ENCODE results near the gene MOGAT3. TPM values are rescaled to one million over a fixed set of nuclear protein-coding genes. Genes with fewer than 3 reads are reported as not detected.

The MOGAT3 gene
- total and polyA plus RNA-seq, 2 experiments from 2014 or later, result 0.44 TPM; not detected in 1

DNA sequence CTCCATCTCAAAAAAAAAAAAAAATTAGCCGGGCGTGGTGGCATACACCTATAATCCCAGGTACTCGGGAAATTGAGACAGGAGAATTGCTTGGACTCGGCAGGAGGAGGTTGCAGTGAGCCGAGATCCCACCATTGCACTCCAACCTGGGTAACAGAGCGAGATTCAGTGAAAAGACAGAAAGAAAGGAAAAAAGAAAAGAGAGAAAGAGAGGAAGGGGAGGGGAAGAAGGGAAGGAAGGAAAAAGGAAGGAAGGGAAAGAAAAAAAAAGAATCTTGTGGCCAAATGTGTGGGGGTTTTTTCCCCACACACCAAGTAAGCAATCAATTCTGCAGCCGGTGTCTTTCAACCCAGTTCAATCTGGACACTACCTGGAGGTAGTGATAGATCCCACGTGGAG is 11.7 kb downstream of the MOGAT3 start:
- ATAC-seq, result no peak
- no peak for DNase-seq (ENCODE audit: low spot score)
- Mint-ChIP-seq H3K9me3 (peaks cover 5% of the 10 kb centered on the region; the same call in 2 of the 3 replicates), H3K4me3 (no peak overlapping the region), H3K4me1 (no peaks in the 10 kb centered on the region), H3K27me3 (ENCODE audit: insufficient read depth, low read depth, poor library complexity) (peaks cover 6% of the 10 kb centered on the region), H3K36me3 (ENCODE audit: low read depth) (no peaks in the 10 kb centered on the region), H3K27ac (no peak overlapping the region)
- Histone ChIP-seq H4K20me1 (replicated peaks; ENCODE audit: insufficient read depth) (no peaks in the 10 kb centered on the region), H3K36me3 (ENCODE audit: insufficient read depth) (no peaks in the 10 kb centered on the region), H3F3A (replicated peaks; ENCODE audit: low read depth) (0 out of 2 replicates have a peak, but pooled peaks cover 4% of the 10 kb centered on the region), H3K27me3 (ENCODE audit: insufficient read depth) (no peaks in the 10 kb centered on the region), H3K9me2 (ENCODE audit: insufficient read depth) (no peaks in the 10 kb centered on the region), H3K4me1 (ENCODE audit: insufficient read depth) (no peaks in the 10 kb centered on the region), H3K79me2 (replicated peaks; ENCODE audit: insufficient read depth) (no peaks in the 10 kb centered on the region), H3K4me3 (no peak overlapping the region), H3K27ac (ENCODE audit: low read depth) (no peak overlapping the region), H3K4me2 (no peak overlapping the region), H2AFZ (no peak overlapping the region)
- TF ChIP-seq EZH2 (IDR thresholded peaks at IDR 0.05; ENCODE audit: low read depth, unreplicated experiment), result no peak
- TF ChIP-seq, protein P1, sequence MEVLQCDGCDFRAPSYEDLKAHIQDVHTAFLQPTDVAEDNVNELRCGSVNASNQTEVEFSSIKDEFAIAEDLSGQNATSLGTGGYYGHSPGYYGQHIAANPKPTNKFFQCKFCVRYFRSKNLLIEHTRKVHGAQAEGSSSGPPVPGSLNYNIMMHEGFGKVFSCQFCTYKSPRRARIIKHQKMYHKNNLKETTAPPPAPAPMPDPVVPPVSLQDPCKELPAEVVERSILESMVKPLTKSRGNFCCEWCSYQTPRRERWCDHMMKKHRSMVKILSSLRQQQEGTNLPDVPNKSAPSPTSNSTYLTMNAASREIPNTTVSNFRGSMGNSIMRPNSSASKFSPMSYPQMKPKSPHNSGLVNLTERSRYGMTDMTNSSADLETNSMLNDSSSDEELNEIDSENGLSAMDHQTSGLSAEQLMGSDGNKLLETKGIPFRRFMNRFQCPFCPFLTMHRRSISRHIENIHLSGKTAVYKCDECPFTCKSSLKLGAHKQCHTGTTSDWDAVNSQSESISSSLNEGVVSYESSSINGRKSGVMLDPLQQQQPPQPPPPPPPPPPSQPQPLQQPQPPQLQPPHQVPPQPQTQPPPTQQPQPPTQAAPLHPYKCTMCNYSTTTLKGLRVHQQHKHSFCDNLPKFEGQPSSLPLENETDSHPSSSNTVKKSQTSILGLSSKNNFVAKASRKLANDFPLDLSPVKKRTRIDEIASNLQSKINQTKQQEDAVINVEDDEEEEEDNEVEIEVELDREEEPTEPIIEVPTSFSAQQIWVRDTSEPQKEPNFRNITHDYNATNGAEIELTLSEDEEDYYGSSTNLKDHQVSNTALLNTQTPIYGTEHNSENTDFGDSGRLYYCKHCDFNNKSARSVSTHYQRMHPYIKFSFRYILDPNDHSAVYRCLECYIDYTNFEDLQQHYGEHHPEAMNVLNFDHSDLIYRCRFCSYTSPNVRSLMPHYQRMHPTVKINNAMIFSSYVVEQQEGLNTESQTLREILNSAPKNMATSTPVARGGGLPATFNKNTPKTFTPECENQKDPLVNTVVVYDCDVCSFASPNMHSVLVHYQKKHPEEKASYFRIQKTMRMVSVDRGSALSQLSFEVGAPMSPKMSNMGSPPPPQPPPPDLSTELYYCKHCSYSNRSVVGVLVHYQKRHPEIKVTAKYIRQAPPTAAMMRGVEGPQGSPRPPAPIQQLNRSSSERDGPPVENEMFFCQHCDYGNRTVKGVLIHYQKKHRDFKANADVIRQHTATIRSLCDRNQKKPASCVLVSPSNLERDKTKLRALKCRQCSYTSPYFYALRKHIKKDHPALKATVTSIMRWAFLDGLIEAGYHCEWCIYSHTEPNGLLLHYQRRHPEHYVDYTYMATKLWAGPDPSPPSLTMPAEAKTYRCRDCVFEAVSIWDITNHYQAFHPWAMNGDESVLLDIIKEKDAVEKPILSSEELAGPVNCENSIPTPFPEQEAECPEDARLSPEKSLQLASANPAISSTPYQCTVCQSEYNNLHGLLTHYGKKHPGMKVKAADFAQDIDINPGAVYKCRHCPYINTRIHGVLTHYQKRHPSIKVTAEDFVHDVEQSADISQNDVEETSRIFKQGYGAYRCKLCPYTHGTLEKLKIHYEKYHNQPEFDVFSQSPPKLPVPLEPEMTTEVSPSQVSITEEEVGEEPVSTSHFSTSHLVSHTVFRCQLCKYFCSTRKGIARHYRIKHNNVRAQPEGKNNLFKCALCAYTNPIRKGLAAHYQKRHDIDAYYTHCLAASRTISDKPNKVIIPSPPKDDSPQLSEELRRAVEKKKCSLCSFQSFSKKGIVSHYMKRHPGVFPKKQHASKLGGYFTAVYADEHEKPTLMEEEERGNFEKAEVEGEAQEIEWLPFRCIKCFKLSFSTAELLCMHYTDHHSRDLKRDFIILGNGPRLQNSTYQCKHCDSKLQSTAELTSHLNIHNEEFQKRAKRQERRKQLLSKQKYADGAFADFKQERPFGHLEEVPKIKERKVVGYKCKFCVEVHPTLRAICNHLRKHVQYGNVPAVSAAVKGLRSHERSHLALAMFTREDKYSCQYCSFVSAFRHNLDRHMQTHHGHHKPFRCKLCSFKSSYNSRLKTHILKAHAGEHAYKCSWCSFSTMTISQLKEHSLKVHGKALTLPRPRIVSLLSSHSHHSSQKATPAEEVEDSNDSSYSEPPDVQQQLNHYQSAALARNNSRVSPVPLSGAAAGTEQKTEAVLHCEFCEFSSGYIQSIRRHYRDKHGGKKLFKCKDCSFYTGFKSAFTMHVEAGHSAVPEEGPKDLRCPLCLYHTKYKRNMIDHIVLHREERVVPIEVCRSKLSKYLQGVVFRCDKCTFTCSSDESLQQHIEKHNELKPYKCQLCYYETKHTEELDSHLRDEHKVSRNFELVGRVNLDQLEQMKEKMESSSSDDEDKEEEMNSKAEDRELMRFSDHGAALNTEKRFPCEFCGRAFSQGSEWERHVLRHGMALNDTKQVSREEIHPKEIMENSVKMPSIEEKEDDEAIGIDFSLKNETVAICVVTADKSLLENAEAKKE (CRISPR knock-in tag; IDR thresholded peaks at IDR 0.05), result no peak
- TF ChIP-seq, protein P2, sequence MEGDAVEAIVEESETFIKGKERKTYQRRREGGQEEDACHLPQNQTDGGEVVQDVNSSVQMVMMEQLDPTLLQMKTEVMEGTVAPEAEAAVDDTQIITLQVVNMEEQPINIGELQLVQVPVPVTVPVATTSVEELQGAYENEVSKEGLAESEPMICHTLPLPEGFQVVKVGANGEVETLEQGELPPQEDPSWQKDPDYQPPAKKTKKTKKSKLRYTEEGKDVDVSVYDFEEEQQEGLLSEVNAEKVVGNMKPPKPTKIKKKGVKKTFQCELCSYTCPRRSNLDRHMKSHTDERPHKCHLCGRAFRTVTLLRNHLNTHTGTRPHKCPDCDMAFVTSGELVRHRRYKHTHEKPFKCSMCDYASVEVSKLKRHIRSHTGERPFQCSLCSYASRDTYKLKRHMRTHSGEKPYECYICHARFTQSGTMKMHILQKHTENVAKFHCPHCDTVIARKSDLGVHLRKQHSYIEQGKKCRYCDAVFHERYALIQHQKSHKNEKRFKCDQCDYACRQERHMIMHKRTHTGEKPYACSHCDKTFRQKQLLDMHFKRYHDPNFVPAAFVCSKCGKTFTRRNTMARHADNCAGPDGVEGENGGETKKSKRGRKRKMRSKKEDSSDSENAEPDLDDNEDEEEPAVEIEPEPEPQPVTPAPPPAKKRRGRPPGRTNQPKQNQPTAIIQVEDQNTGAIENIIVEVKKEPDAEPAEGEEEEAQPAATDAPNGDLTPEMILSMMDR (conservative IDR thresholded peaks at IDR 0.05; ENCODE audit: low read depth in 2 of 2), result no peak
- no peak for TF ChIP-seq CREB1 (CRISPR knock-in tag; IDR thresholded peaks at IDR 0.05; ENCODE audit: low read depth)
- no peak for TF ChIP-seq POLR2AphosphoS5 (IDR thresholded peaks at IDR 0.05; ENCODE audit: low read depth)
- no peak for TF ChIP-seq JUNB (IDR thresholded peaks at IDR 0.05; ENCODE audit: unreplicated experiment)
- TF ChIP-seq, protein P3, sequence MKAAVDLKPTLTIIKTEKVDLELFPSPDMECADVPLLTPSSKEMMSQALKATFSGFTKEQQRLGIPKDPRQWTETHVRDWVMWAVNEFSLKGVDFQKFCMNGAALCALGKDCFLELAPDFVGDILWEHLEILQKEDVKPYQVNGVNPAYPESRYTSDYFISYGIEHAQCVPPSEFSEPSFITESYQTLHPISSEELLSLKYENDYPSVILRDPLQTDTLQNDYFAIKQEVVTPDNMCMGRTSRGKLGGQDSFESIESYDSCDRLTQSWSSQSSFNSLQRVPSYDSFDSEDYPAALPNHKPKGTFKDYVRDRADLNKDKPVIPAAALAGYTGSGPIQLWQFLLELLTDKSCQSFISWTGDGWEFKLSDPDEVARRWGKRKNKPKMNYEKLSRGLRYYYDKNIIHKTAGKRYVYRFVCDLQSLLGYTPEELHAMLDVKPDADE (IDR thresholded peaks at IDR 0.05), result no peak
- no peak for TF ChIP-seq STAT1 (IDR thresholded peaks at IDR 0.05; ENCODE audit: unreplicated experiment)
- TF ChIP-seq NANOG (IDR thresholded peaks at IDR 0.05; ENCODE audit: borderline replicate concordance), result no peak
- no peak for TF ChIP-seq ZNF331 (CRISPR knock-in tag; IDR thresholded peaks at IDR 0.05; ENCODE audit: low read depth)
- TF ChIP-seq, protein P4, sequence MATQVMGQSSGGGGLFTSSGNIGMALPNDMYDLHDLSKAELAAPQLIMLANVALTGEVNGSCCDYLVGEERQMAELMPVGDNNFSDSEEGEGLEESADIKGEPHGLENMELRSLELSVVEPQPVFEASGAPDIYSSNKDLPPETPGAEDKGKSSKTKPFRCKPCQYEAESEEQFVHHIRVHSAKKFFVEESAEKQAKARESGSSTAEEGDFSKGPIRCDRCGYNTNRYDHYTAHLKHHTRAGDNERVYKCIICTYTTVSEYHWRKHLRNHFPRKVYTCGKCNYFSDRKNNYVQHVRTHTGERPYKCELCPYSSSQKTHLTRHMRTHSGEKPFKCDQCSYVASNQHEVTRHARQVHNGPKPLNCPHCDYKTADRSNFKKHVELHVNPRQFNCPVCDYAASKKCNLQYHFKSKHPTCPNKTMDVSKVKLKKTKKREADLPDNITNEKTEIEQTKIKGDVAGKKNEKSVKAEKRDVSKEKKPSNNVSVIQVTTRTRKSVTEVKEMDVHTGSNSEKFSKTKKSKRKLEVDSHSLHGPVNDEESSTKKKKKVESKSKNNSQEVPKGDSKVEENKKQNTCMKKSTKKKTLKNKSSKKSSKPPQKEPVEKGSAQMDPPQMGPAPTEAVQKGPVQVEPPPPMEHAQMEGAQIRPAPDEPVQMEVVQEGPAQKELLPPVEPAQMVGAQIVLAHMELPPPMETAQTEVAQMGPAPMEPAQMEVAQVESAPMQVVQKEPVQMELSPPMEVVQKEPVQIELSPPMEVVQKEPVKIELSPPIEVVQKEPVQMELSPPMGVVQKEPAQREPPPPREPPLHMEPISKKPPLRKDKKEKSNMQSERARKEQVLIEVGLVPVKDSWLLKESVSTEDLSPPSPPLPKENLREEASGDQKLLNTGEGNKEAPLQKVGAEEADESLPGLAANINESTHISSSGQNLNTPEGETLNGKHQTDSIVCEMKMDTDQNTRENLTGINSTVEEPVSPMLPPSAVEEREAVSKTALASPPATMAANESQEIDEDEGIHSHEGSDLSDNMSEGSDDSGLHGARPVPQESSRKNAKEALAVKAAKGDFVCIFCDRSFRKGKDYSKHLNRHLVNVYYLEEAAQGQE (IDR thresholded peaks at IDR 0.05; ENCODE audit: unreplicated experiment), result no peak
- no peak for TF ChIP-seq ZNF114 (CRISPR knock-in tag; IDR thresholded peaks at IDR 0.05)
- TF ChIP-seq EZH2phosphoT487 (IDR thresholded peaks at IDR 0.05; ENCODE audit: unreplicated experiment), result no peak
